Vagina (tissue), 2 donors: ENCODE results near the gene FCAMR. TPM values are rescaled to one million over a fixed set of nuclear protein-coding genes. Genes with fewer than 3 reads are reported as not detected.

Source experiments
- DNase-seq, 2 donors: peaks; one replicate each; pipeline ENCODE4 v3.0.0-alpha.2; 2017; ENCODE audit errors: extremely low spot score in 2 of 2
- H3K27ac ChIP-seq: fragments of 200-600 bp; sonication (generic); one replicate; pipeline ENCODE4 v1.5.1; 2019
- H3K27me3 ChIP-seq: fragments of 200-600 bp; sonication (generic); one replicate; pipeline ENCODE4 v1.5.1; 2019
- H3K36me3 ChIP-seq, 2 donors: fragments of 200-600 bp; sonication (generic); one replicate each; pipeline ENCODE4 v1.5.1; 2017 to 2019
- H3K4me1 ChIP-seq: fragments of 200-600 bp; sonication (generic); one replicate; pipeline ENCODE4 v1.5.1; 2019
- H3K4me3 ChIP-seq, 2 donors: fragments of 200-600 bp; sonication (generic); 1 replicate in 1 of 2; 2 replicates in 1 of 2; pipeline ENCODE4 v1.5.1; 2016 to 2019
- H3K9me3 ChIP-seq: fragments of 200-600 bp; sonication (generic); one replicate; pipeline ENCODE4 v1.5.1; 2019
- POLR2A ChIP-seq, 2 donors: fragments of 450-650 bp; IDR thresholded peaks; one replicate each; pipeline ENCODE4 v1.6.1; 2017; ENCODE audit warnings: antibody characterized with exemption in 2 of 2, mild to moderate bottlenecking in 2 of 2, moderate library complexity in 2 of 2
- POLR2AphosphoS5 ChIP-seq, 2 donors: sonication (generic); formaldehyde crosslinking; IDR thresholded peaks; one replicate each; pipeline ENCODE4 v1.9.0; 2017; ENCODE audit warnings: antibody characterized with exemption in 2 of 2, mild to moderate bottlenecking in 2 of 2, low read depth in 1 of 2; ENCODE audit not compliant: insufficient read depth in 1 of 2
- intact Hi-C: fragments of 100-400 bp; cut with DNase I; formaldehyde crosslinking; loops from one replicate; pipeline ENCODE4 v1.15.1; 2023
- total RNA-seq: library from RNA; depleted of rRNA; stranded (reverse); fragments of >200 nt; gene quantifications from one replicate; pipeline ENCODE4 v1.2.3, GENCODE V29; 2016
- TF ChIP-seq, protein P1 (sequence below), 3 experiments: fragments of 450-650 bp in 2 of 3; fragments of 200-600 bp in 1 of 3; sonication (generic) in 1 of 3; IDR thresholded peaks; one replicate each; pipeline ENCODE4 v1.5.1; 2017 to 2019; ENCODE audit warnings: antibody characterized with exemption in 3 of 3, mild to moderate bottlenecking in 2 of 3, moderate library complexity in 2 of 3

Gene FCAMR
- total RNA-seq, 1 donor from 2014 or later, result not detected

DNA sequence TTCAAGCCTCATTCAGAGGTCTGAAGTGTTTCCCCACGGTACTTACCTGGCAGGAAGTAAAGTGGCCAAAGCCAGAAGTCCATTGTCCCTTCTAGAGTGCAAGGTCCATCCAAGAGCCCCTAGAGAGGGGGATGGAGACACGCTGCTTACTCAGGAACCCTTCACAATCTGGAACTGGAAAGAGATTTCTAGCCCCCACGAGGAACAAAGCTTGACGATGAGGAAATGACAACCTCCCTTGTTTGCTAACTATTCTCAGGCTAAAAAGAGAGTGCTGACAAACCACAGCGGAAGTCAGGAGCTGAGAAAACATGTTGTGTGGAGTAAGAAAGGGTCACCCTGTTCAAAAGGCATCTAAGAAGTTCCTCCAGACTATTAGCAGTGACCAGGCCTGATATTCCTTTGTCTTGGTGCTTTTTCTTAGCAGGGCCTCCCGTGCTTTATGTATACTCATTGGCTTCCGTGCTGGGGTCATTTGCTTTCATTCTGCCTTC is 48.4 kb downstream of the FCAMR start, which contains the start of gene FCMR:
FCMR (minus strand) TSS at position 170 of the 494 bp plus-strand sequence; CDS start at position 83, 87 bp downstream.
- no peaks in the 10 kb centered on the region for H3K9me3 ChIP-seq
- TF ChIP-seq POLR2A (IDR thresholded peaks at IDR 0.05) (no peak), POLR2AphosphoS5 (IDR thresholded peaks at IDR 0.05; ENCODE audit: insufficient read depth in 1 of 2, low read depth in 1 of 2) (peak in 1 of 2 donors; percentile 13)
- no peak for DNase-seq
- intact Hi-C loops, result no loop called here
- no peaks in the 10 kb centered on the region for H3K4me1 ChIP-seq
- H3K36me3 ChIP-seq, result no peaks in the 10 kb centered on the region
- peak within 1 kb of the TSS in 1 of 2 donors; percentile 20 for H3K4me3 ChIP-seq
- H3K27ac ChIP-seq, result peak within 1 kb of the TSS; percentile 67
- no peaks in the 10 kb centered on the region for H3K27me3 ChIP-seq

DNA sequence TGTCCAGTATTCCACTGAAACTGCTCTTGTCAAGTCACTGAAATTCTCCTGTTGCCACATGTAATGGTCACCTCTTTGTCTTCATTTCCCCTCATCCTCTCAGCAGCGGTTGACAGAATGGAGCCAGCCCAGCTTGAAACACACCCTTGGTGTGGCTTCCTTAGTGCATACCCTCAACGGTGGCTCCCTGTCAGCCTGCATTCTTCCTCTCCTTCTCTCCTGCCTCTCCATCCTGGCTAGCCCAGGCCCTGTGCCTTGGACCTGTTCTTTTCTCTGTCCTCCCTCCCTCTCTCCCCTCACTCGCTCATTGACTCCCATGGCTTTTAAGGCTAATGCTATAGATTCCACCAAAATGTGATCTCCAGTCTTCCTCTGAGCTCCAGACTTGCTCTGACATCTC is 52.2 kb downstream of the FCAMR start:
- Histone ChIP-seq H3K4me3 (no peak overlapping the region), H3K4me1 (no peaks in the 10 kb centered on the region), H3K27ac (no peak overlapping the region), H3K27me3 (no peaks in the 10 kb centered on the region), H3K9me3 (no peaks in the 10 kb centered on the region), H3K36me3 (no peaks in the 10 kb centered on the region)
- intact Hi-C loops, result loop anchor here (10.0 kb wide), 1 partner anchor 283 kb away; the partner anchor contains the start of gene DYRK3
- TF ChIP-seq, protein P1, sequence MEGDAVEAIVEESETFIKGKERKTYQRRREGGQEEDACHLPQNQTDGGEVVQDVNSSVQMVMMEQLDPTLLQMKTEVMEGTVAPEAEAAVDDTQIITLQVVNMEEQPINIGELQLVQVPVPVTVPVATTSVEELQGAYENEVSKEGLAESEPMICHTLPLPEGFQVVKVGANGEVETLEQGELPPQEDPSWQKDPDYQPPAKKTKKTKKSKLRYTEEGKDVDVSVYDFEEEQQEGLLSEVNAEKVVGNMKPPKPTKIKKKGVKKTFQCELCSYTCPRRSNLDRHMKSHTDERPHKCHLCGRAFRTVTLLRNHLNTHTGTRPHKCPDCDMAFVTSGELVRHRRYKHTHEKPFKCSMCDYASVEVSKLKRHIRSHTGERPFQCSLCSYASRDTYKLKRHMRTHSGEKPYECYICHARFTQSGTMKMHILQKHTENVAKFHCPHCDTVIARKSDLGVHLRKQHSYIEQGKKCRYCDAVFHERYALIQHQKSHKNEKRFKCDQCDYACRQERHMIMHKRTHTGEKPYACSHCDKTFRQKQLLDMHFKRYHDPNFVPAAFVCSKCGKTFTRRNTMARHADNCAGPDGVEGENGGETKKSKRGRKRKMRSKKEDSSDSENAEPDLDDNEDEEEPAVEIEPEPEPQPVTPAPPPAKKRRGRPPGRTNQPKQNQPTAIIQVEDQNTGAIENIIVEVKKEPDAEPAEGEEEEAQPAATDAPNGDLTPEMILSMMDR (IDR thresholded peaks at IDR 0.05), result no peak
- TF ChIP-seq POLR2AphosphoS5 (IDR thresholded peaks at IDR 0.05; ENCODE audit: insufficient read depth in 1 of 2, low read depth in 1 of 2) (no peak), POLR2A (IDR thresholded peaks at IDR 0.05) (no peak)
- no peak for DNase-seq

DNA sequence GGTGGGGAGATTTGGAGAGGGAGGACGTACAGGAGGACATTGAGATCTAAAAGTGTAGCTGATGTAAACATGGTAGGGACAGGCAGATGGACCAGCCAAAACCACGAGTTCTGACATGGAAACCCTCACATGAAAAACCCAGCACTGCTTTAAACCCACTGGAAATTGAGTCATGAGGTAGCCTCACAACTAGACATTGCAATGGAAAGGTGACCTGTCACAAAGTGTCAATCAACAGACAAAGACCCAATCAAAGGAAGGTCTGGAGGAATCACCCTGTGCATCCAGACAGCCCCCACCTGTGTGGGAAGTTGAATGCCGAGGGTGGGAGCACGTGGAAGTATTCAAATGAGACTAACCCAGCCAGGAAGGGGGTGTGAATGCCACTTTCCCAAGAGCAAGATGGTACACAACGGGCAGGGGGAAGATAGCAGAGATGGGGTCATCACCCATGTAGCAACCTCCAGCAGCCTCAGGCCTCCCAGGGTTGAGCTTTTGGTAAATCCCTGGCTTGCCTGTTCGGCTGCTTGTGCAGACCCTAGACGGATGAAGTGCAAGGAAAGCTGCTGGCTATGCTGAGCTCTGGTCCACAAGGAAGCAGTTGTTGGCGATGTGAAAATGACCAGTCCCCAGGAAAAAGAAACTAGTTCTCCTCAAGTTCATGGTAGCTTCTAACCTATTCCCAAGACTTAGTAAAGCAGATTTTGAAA is 54.1 kb downstream of the FCAMR start:
- Histone ChIP-seq H3K4me3 (no peak overlapping the region), H3K36me3 (no peaks in the 10 kb centered on the region), H3K4me1 (no peaks in the 10 kb centered on the region), H3K27ac (no peak overlapping the region), H3K27me3 (no peaks in the 10 kb centered on the region), H3K9me3 (no peaks in the 10 kb centered on the region)
- no peak for DNase-seq
- intact Hi-C loops, result loop anchor here (10.0 kb wide), 1 partner anchor 281 kb away; the partner anchor contains the start of gene DYRK3
- no peak for TF ChIP-seq POLR2AphosphoS5 (IDR thresholded peaks at IDR 0.05; ENCODE audit: insufficient read depth in 1 of 2, low read depth in 1 of 2)
- no peak for TF ChIP-seq POLR2A (IDR thresholded peaks at IDR 0.05)
- TF ChIP-seq, protein P1 (IDR thresholded peaks at IDR 0.05), result no peak

DNA sequence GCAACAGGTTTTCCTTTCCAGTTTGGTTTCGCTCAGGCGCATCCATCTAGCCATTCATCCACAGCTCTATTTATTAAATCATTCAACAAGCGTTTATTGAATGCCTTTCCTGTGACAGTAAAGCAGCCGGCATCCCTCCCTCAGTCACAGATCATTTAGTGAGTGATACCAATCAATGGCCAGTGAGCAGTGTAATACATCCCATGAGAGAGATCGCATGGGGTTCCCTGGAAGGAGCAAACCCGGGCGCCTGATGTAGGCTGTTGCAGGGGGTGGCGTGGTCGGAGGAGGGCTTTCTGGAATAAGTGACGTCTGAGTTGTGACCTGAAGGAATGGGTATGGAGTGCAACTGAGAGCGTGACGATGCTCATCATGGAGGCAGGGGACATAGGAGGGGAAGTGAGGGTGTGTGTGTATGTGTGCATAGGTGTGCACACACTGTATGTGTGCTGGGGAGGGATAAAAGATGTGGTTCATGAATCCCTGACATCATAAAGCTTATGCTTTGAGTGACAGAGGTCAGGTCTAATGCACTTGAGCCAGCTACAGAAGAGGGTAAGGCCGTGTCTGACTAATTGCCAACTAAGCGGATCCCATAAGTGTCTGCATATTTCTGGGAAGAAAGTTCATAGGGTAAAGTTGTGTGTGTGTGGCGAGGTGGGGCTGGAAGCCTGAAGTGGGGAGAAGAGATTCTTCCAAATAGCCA is 55.1 kb downstream of the FCAMR start:
- no peaks in the 10 kb centered on the region for H3K36me3 ChIP-seq
- no peaks in the 10 kb centered on the region for H3K9me3 ChIP-seq
- intact Hi-C loops, result loop anchor here (10.0 kb wide), 1 partner anchor 280 kb away; the partner anchor contains the start of gene DYRK3
- DNase-seq, result no peak
- no peak overlapping the region for H3K27ac ChIP-seq
- no peak overlapping the region for H3K4me3 ChIP-seq
- H3K4me1 ChIP-seq, result no peaks in the 10 kb centered on the region
- no peak for TF ChIP-seq POLR2A (IDR thresholded peaks at IDR 0.05)
- TF ChIP-seq, protein P1 (IDR thresholded peaks at IDR 0.05), result no peak
- no peak for TF ChIP-seq POLR2AphosphoS5 (IDR thresholded peaks at IDR 0.05; ENCODE audit: insufficient read depth in 1 of 2, low read depth in 1 of 2)
- H3K27me3 ChIP-seq, result no peaks in the 10 kb centered on the region

DNA sequence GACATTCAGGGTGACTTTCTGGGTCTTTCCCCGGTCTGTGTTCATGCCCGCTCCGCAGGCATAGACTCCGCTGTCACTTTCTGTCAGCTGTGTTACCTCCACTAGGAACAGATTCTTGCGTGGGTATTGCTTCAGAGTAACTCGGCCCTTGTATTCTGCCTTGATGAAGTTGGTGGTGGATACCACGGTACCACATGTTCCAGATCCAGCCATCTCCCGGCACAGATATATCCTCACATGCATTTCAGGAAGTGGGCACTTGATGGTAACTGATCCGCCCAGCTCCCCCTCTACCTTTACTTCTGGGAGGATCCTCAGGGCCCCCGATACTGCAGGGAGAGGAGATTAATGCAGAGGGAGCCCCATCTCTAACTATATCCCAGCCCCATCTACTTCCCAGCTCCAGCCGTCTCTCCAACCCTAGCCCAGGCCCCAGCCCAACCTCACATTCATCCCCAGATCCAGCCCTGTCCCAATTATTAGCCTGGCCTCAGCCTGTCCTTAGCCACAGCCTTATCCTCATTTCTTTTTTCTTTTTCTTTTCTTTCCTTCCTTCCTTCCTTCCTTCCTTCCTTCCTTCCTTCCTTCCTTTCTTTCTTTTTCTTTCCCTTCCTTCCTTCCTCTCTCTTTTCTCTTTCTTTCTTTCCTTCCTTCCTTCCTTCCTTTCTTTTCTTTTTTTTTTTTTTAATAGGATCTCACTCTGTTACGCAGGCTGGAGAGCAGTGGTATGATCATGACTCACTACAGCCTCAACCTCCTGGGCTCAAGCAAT is 56.3 kb downstream of the FCAMR start:
- intact Hi-C loops, result loop anchor here (5.0 to 10.0 kb wide), 2 partner anchors 177 to 279 kb away; partner anchors contain the start of gene DYRK3

More for the DNA sequence above, 56.3 kb downstream of the FCAMR start:
- no peak for TF ChIP-seq POLR2A (IDR thresholded peaks at IDR 0.05)
- TF ChIP-seq, protein P1 (IDR thresholded peaks at IDR 0.05), result no peak
- TF ChIP-seq POLR2AphosphoS5 (IDR thresholded peaks at IDR 0.05; ENCODE audit: insufficient read depth in 1 of 2, low read depth in 1 of 2), result no peak
- Histone ChIP-seq H3K36me3 (no peaks in the 10 kb centered on the region), H3K4me1 (peaks cover 11% of the 10 kb centered on the region), H3K27me3 (no peaks in the 10 kb centered on the region), H3K27ac (no peak overlapping the region), H3K4me3 (no peak overlapping the region), H3K9me3 (no peaks in the 10 kb centered on the region)
- DNase-seq, result no peak
